Hematopoietic multipotent progenitor cell treated with erythropoietin and hydrocortisone succinate and interleukin-3 and kit ligand, for 6 days (in vitro differentiated cells): Measurements from ENCODE around the gene ZNF581.

Experiments
- DNase-seq: peaks from one replicate; pipeline ENCODE4 v3.0.0-alpha.2; 2015

Gene ZNF581

DNA sequence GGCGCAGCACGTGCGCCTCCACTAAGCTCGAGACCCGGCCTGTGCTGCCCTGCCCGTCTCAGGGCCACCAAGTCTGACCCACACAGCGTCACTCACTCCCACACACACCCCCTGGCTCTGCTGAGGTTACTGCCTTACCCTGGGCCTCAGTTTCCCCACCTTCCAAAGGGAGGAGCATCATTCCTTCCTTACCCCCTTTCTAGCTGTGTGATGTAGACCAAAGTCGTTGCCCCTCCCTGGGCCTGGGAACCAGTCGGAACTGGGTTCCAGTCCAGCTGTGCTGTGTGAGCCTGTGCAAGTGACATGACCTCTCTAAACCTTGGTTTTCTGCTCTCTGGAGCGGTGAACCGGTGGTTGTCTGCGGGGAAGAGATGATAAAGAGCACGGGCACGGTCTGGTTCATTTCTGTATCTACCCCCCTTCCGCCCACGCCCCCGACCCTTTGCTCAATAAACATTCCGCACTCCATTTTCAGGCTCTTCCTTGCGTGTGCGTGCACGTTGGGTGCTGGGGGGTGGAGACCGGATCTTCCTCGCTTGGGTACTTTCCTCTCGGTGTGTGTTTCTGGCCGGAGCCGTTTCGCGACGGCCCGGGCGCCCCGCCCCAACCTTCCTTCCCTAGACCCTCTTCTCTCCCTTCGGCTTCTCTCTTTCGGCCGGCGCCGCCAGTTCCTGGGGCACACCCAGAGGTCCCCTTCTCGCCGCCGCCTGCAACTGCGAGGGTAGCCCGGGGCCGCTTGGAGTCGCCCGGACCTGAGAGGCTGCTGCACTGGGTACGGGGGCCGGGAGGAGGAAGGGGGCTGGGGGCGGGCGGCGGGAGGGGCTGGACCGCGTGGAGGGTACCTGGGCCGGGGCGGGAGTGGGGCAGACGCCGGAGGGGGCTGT is at the start of gene ZNF581:
Gene ZNF581, plus strand, starts transcription at position 647 of the 884 bp plus-strand sequence. CDS start 923 bp downstream, outside the sequence.
- DNase-seq: peak; percentile 86

- no peak for DNase-seq
Observed at GRCh38 chr19:55594996-55595545, 48.4 kb upstream of the ZNF581 start.

DNA sequence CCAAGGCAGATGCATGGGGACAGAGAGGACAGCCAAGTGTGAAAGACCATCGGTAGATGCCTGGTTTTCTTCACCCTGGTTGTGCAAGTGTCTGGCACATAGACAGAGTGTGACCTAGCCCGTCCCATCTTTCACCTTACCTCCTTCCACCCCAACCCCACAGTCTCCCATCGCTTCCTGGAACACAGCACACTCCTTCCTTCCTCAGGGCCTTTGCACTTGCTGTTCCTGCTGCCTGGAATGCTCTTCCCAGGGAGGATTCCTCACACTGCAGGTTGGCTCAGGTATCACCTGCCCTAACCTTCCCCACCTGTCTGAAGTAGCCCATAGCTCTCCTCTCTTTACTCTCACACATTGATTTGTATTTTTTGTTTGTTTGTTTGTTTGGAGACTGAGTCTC is 47.1 kb upstream of the ZNF581 start:
- no peak for DNase-seq

DNA sequence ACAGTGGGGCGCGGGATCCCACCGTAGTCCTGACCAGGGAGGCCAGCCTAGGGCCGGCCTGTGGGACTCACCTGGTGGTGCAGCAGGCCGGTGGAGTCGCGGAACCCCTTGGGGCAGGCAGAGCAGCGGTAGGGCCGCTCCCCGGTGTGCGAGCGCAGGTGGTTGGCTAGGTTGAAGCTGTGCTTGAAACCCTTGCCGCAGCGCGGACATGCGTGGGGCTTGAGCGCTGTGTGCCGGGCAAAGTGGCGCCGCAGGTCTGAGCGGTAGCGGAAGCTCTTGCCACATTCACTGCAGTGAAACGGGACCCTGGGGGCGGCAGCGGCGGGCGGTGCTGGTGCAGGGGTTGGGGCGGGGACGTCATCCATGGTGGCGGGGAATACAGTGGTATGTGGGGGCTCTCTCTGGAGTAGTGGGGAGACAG is 45.9 kb upstream of the ZNF581 start:
- no peak for DNase-seq

DNA sequence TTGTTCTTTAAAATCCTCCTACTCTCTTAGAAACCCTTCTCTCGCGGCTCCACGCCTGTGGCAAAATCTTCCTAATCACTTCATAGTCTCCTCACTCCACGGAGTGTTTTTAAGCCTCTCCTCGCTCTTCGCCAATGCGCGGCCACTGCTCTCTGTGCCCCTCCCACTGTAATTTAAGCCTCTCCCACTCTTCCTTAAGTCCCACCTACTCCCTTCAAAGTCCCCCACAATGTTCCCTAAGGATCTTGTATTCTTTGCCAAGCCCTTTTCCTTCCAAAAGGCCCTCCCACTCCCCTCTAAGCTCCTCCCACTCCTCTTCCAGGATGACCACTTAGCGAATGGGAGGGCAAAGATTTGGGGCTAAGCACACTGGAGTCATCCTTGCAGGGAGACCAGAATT is 45.4 kb upstream of the ZNF581 start:
- DNase-seq: no peak

GRCh38 chr19:55598719-55599467 is 44.6 kb upstream of the ZNF581 start:
- peak; percentile 97 for DNase-seq

DNA sequence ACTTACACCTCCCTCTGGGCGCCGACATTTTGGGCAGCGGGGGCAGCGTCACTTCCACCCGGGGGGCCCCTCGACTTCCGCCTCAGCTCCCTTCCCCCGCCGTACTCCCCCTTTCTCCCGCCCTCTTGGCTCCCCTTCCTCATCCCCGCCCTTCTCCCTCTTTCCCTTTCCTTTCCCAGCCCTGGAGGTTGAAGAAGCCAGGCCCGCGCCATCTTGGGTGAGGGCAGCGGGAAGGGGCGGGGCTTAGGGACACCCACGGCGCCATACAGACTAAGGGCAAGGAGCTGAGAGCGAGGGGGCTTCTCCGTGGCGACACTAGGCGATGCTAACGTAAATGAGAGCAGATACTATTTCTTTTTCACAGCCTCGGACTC is 44.0 kb upstream of the ZNF581 start, which contains the start of gene FIZ1:
Gene FIZ1, minus strand, starts transcription at position 50 of the 374 bp plus-strand sequence. CDS start 1,652 bp downstream, outside the sequence.
- DNase-seq: peak; percentile 100

- DNase-seq: peak; percentile 95
Observed at GRCh38 chr19:55599842-55600661, 43.4 kb upstream of the ZNF581 start, which contains the start of gene ZNF524. Gene ZNF524, plus strand, starts transcription at chr19:55600288. Its CDS starts 1,825 bp downstream, at chr19:55602113.

DNA sequence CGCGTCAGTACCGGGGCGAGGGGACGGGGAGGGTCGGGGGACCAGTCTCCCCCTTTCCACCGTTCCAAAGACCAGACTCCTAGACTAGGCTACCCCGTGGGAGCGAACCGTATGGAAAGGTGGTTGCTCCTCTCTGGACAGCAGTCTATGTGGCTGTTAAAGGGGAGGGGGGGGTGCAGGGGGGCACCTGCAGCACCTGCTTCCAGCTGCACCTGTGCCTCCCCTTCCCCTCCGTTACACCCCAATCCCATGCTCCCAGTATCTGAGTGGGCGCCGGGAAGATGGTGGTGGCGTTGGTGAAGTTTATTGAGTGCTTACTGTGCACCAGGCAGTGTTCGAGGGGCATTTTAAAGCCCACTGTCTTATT is 42.8 kb upstream of the ZNF581 start:
- no peak for DNase-seq

- DNase-seq: peak; percentile 29
Observed at GRCh38 chr19:55601084-55601483, 42.4 kb upstream of the ZNF581 start.

DNA sequence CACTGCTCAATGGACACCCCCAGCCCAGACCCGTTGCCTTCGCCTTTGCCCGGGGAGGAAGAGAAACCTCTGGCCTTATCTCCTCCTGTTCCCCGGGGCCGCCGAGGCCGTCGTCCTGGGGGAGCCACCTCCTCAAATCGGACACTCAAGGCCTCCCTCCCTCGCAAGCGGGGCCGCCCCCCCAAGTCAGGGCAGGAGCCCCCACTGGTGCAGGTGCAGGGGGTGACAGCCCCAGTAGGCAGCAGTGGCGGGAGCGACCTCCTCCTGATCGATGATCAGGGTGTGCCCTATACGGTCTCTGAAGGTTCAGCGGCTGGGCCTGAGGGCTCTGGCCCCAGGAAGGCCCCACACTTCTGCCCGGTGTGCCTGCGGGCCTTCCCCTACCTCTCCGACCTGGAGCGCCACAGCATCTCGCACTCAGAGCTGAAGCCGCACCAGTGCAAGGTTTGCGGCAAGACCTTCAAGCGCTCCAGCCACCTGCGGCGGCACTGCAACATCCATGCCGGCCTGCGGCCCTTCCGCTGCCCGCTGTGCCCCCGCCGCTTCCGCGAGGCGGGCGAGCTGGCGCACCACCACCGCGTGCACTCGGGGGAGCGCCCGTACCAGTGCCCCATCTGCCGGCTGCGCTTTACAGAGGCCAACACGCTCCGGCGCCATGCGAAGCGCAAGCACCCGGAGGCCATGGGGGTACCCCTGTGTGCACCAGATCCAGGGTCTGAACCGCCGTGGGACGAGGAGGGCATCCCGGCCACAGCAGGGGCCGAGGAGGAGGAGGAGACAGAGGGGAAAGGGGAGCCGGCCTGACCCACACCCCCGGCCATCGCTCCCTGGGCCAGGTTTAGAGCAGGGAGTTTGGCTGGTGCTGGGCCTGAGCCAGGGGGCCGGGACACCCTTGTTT is 41.1 kb upstream of the ZNF581 start:
- no peak for DNase-seq

GRCh38 chr19:55603115-55603514 is 40.3 kb upstream of the ZNF581 start:
- DNase-seq: no peak

GRCh38 chr19:55603581-55604292 is 39.7 kb upstream of the ZNF581 start:
- peak; percentile 66 for DNase-seq

DNA sequence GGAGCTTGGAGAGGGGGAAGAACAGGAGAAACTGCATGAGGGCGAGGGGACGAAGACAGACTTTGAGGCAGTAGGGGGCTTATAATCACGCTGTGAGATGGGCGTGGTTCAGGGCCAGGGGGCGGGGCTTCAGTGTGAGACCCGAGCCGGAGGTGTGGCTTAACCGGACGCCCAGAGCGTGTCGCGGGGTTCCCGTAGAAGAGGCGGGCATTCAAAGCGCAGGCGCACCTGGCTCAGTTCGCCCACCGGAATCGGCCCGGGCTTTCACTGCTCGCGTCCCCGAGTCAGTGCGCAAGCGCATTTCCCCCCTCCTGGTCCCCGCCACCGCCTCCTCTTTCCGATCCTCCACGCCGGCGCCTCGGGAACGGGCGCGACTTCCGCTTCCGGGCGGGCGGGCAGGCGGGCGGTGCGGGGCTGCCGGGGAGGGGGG is 38.2 kb upstream of the ZNF581 start:
- DNase-seq: peak; percentile 99

DNA sequence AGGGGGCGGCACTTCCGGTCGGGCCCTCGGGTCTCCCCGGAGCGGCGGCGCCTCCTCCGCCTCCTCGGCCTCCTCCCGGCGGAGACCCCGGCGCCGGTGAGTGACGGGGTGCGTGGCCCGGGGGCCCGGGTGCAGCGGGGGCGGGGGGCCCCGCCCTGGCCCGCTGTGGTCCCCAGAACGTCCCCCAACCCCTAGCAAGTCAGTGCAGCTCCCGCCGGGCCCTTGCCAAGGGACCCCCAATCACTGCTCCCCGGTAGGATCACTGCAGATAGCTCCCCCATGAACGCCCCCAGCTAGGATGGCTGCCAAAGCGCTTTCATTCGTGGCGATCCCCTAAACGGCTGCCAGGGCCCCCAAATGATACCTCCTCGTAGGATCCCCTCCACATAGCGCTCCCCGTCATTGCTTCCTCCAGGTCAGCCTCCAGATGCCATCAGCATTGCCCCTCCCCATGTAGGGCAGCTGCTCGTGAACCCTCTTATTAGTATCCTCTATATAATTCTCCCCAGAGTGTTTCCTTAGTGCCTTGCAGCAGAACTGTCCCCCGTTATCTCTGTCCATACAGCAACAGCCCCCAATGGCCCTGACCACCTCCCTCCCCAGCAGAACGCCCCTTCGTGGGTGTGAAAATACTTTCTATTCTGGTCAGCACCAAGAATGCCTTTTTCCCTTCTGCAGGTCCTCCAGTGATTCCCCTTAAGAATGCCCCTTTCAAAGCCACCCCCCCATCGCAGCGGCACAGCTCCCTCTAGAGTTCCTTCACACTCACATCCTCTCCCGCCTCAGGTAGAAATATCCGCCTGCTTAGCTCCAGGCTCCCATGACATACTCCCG is 37.6 kb upstream of the ZNF581 start, which contains the start of gene ZNF865:
Gene ZNF865, plus strand, starts transcription at position 11 of the 834 bp plus-strand sequence. CDS start 7,972 bp downstream, outside the sequence.
- peak; percentile 92 for DNase-seq

DNA sequence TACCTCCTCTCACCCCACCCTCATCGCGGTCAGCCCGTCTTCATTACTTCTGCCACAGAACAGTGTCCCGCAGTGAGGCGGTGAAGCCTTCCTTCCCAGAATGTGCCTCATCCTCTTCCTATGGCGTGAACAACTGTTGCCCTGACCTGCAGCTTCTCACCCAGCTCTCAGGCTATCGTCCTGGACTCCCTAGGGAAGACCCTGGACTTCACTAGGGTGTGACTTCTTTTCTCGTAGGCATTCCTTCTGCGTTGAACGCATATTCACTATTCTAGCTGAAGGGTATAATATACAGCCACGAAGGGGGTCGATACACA is 37.0 kb upstream of the ZNF581 start:
- no peak for DNase-seq

DNA sequence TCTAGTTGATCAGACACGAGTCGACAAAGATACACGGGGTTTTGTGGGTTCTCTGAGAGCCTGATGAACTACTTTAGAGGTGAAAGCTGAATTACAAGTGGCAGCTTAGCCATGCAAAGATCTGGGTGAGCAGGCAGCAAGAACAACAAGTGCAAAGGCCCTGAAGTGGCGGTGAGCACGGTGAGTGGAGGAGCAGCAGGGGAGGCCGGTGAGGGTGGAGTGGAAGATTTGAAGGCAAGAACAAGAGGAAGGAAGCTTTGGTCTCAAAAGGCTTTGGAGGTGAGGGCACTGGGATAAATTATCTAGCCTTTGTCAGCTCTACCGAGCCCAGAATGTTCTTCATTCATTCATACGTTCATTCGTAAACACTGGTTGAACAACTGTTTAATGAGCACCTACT is 36.6 kb upstream of the ZNF581 start:
- DNase-seq: no peak

DNA sequence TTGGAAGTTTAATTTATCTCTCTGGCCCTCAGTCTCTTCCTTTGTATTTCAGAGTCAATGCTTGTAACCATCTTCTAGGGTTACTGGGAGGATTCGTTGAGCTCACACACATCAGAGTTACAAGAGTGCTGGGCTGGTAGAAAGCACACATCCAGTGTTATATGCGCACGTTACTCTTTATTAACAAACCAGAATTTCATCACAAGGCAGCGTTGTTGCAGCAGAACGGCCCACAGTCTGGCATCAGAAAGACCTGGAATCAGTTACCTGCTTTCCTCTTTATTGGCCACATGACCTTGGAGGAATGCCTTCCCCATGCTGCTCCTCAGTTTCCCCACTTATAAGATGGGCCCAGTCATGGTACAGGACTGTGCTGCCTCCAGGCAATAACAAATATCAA is 34.1 kb upstream of the ZNF581 start:
- no peak for DNase-seq

DNA sequence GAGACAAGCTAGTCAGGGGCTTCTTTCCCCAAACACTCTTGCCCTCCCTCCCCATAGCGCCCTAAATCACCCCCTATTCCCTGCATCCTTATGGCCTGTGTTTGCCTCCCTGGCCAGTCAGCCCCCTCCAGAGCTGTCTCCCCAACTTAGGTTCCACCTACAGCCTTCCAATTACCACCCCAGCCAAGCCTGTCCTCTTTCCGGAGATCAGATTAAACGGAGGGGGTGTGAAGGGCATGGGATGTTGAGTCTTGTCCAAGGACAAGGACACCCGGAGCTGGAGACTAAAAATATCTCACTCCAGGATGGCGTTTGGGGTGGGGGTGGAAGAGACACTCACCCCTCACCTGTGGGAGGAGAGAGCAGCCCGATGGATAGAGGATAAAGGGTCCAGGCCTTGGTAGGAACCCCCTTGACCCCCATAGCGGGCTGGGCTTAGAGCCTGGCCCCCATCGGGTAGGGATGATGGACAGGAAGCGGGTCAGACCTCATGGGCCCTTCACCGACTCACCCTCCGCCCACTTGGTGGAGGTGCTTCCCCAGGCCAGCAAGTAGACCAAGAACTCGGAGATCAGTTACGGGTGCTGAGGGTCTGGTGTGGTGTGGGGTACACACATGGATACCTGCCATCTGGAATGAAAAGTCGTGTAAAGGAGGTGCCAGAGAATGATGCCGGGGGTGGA is 32.0 kb upstream of the ZNF581 start:
- no peak for DNase-seq
